Liver (tissue), 9 donors: ENCODE results near the gene TBC1D12. TPM values are rescaled to one million over a fixed set of nuclear protein-coding genes. Genes with fewer than 3 reads are reported as not detected.

ENCODE experiments used
- DNase-seq: peaks from one replicate; pipeline ENCODE4 v3.0.0-alpha.2; 2017; ENCODE audit warnings: low spot score
- H3K27ac ChIP-seq, 2 donors: one replicate each; pipeline ENCODE4 v1.7.0; 2013; ENCODE audit warnings: inconsistent platforms in 2 of 2, low read length in 2 of 2, control low read depth in 1 of 2, low read depth in 1 of 2, mild to moderate bottlenecking in 1 of 2
- H3K27me3 ChIP-seq, 4 donors: one replicate each; pipeline versions ENCODE4 v1.6.1 to v1.7.0; 2013; ENCODE audit warnings: low read length in 3 of 4, inconsistent platforms in 1 of 4, mild to moderate bottlenecking in 1 of 4, moderate library complexity in 1 of 4; ENCODE audit not compliant: control insufficient read depth in 4 of 4, insufficient read depth in 4 of 4
- H3K36me3 ChIP-seq, 4 donors: one replicate each; pipeline versions ENCODE4 v1.6.1 to v1.7.0; 2013; ENCODE audit warnings: low read length in 3 of 4, mild to moderate bottlenecking in 3 of 4, low read depth in 1 of 4, moderate library complexity in 1 of 4; ENCODE audit not compliant: control insufficient read depth in 4 of 4, insufficient read depth in 3 of 4
- H3K4me1 ChIP-seq, 4 donors: one replicate each; pipeline versions ENCODE4 v1.6.1 to v1.7.0; 2013; ENCODE audit warnings: low read length in 3 of 4, mild to moderate bottlenecking in 3 of 4, moderate library complexity in 1 of 4; ENCODE audit not compliant: control insufficient read depth in 4 of 4, insufficient read depth in 4 of 4
- H3K4me3 ChIP-seq, 3 donors: one replicate each; pipeline versions ENCODE4 v1.6.1 to v1.7.0; 2013; ENCODE audit warnings: low read length in 3 of 3, control low read depth in 1 of 3, low read depth in 1 of 3, mild to moderate bottlenecking in 1 of 3
- H3K9ac ChIP-seq, 2 donors: one replicate each; pipeline ENCODE4 v1.7.0; 2013; ENCODE audit warnings: low read length in 2 of 2, mild to moderate bottlenecking in 2 of 2, moderate library complexity in 2 of 2, control low read depth in 1 of 2, low read depth in 1 of 2
- H3K9me3 ChIP-seq, 4 donors: one replicate each; pipeline versions ENCODE4 v1.6.1 to v1.7.0; 2013; ENCODE audit warnings: low read length in 3 of 4; ENCODE audit not compliant: control insufficient read depth in 4 of 4
- ATF3 ChIP-seq: IDR thresholded peaks from 2 replicates; pipeline ENCODE4 v1.6.1; 2016; ENCODE audit warnings: antibody characterized with exemption
- CTCF ChIP-seq: fragments of 150-350 bp; IDR thresholded peaks from 2 replicates; pipeline ENCODE4 v1.5.1; 2017; ENCODE audit warnings: improper control_type of control experiment, low read depth, low read length; ENCODE audit not compliant: missing input control
- EGR1 ChIP-seq, 2 donors: IDR thresholded peaks; 2 replicates each; pipeline ENCODE4 v1.6.1; 2016 to 2018; ENCODE audit warnings: antibody characterized with exemption in 2 of 2, low read depth in 2 of 2
- GABPA ChIP-seq, 2 donors: IDR thresholded peaks in 1 of 2; conservative IDR thresholded peaks in 1 of 2; 2 replicates each; pipeline ENCODE4 v1.6.1; 2016; ENCODE audit warnings: antibody characterized with exemption in 2 of 2, mild to moderate bottlenecking in 1 of 2, moderate library complexity in 1 of 2
- HNF4A ChIP-seq, 2 donors: conservative IDR thresholded peaks; 2 replicates each; pipeline ENCODE4 v1.6.1; 2016; ENCODE audit warnings: antibody characterized with exemption in 2 of 2, mild to moderate bottlenecking in 2 of 2
- HNF4G ChIP-seq: IDR thresholded peaks from 2 replicates; pipeline ENCODE4 v1.6.1; 2016; ENCODE audit warnings: antibody characterized with exemption
- JUND ChIP-seq, 2 donors: IDR thresholded peaks; 2 replicates each; pipeline ENCODE4 v1.6.1; 2016; ENCODE audit warnings: antibody characterized with exemption in 2 of 2
- NR2F2 ChIP-seq: IDR thresholded peaks from 2 replicates; pipeline ENCODE4 v1.6.1; 2016; ENCODE audit warnings: antibody characterized with exemption
- RAD21 ChIP-seq, 2 donors: IDR thresholded peaks; 2 replicates each; pipeline ENCODE4 v1.6.1; 2016; ENCODE audit warnings: antibody characterized with exemption in 2 of 2, mild to moderate bottlenecking in 2 of 2
- SP1 ChIP-seq: IDR thresholded peaks from 2 replicates; pipeline ENCODE4 v1.6.1; 2018; ENCODE audit warnings: antibody characterized with exemption, mild to moderate bottlenecking
- TAF1 ChIP-seq: conservative IDR thresholded peaks from 2 replicates; pipeline ENCODE4 v1.6.1; 2016; ENCODE audit warnings: antibody characterized with exemption, mild to moderate bottlenecking
- YY1 ChIP-seq: IDR thresholded peaks from 2 replicates; pipeline ENCODE4 v1.6.1; 2016; ENCODE audit warnings: antibody characterized with exemption, mild to moderate bottlenecking
- ZBTB33 ChIP-seq: IDR thresholded peaks from 2 replicates; pipeline ENCODE4 v1.6.1; 2016; ENCODE audit warnings: antibody characterized with exemption
- WGBS: extraction: QIAGEN DNeasy Blood & Tissue Kit; methylation state at CpG from one replicate; pipeline ENCODE4 v1.1.7; 2013; 5-methylcytosine and 5-hydroxymethylcytosine counted together
- polyA plus RNA-seq, 2 donors: library from polyadenylated mRNA; stranded (reverse) in 1 of 2; unstranded in 1 of 2; fragments of 200-250 nt in 1 of 2; fragments of >200 nt in 1 of 2; fragmentation: Nextera tagmentation in 1 of 2; extraction: Ambion mirVana in 1 of 2; gene quantifications; one replicate each; pipeline versions ENCODE4 v1.2.1 to v1.2.3, GENCODE V29; 2013 to 2015
- total RNA-seq, 2 donors: library from RNA; depleted of rRNA; stranded (reverse); fragments of >200 nt; gene quantifications; one replicate each; pipeline ENCODE4 v1.2.3, GENCODE V29; 2014
- TF ChIP-seq, protein P1 (sequence below): IDR thresholded peaks from 2 replicates; pipeline ENCODE4 v1.6.1; 2016; ENCODE audit warnings: antibody characterized with exemption, mild to moderate bottlenecking
- donor health status: healthy.
- donor health status: healthy.
- donor health status: healthy.
- donor health status: healthy.
- donor health status: healthy.

The TBC1D12 gene
- total and polyA plus RNA-seq, 4 donors, result 2.6 to 7.5 (median 5.0) TPM

DNA sequence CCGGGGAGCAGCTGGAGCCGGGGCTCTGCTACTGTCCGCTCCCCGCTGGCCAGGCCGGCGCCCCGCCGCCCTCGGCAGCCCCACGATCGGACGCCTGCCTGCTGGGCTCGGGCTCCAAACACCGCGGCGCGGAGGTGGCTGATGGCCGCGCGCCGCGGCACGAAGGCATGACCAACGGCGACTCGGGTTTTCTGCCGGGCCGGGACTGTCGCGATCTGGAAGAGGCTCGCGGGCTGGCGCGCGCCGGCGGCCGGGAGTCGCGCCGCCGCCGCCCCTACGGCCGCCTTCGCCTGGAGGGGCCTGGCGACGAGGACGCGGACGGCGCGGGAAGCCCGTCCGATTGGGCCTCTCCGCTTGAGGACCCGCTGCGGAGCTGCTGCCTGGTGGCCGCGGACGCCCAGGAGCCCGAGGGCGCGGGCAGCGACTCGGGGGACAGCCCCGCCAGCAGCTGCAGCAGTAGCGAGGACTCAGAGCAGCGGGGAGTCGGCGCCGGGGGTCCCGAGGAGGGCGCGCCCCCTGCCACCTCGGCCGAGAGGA lies 570 bp downstream of the TBC1D12 start:
- peak overlapping the region in 1 of 2 donors; percentile 72 for H3K9ac ChIP-seq
- peak; percentile 53 for DNase-seq
- TF ChIP-seq HNF4G (no peak), EGR1 (IDR thresholded peaks at IDR 0.05; ENCODE audit: low read depth in 2 of 2) (no peak)
- H3K27ac ChIP-seq, result peak overlapping the region; percentile 82 to 85
- WGBS, result under 1% methylated on average over 77 of the region's 77 CpGs
- H3K4me3 ChIP-seq, result peak overlapping the region; percentile 57 to 90 (median 85)
- H3K9me3 ChIP-seq, result no peaks in the 10 kb centered on the region
- H3K4me1 ChIP-seq, result peaks cover 3 to 19% (median 7%) of the 10 kb centered on the region in 4 donors
- H3K27me3 ChIP-seq, result no peaks in the 10 kb centered on the region
- no peaks in the 10 kb centered on the region for H3K36me3 ChIP-seq

DNA sequence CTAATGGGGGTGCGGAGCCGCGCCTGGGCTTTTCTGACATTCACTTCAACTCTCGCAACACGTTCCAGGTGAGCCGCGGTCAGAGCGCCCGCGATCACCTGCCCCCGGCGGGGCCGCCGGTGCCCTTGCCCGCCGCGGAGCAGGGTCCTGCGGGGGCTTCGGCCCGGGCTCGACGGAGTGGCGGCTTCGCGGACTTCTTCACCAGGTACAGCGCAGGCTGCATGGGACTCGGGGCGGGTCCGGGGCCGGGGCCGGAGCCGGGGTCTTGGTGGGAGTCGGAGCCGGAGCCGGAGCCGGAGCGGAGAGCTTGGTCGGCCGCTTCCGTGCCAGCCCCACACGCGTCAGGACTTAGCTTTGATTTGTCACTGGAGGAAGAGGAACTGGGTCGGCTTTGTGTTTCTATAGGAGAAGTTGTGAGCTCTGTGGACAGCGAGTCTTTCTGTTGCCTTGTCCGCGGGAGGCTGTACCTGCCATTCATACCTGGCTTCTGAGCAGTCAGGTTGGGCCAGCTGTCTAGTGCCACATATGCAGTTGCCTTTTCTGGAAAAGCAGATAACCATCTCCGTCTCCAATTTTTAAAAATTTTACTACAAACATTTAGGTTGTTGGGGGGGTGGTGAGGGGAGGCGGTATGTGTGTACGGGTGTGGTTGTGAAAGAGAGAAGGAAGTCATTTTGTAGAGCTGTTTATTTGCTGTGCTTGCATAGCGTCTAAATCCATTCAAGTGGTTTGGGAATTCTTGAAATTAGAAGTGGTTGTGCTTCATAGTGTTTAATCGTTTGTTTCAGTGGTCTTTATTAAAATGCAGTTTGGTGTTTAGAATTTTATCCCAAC lies 1.3 kb downstream of the TBC1D12 start:
- Histone ChIP-seq H3K9ac (peak overlapping the region; percentile 72 to 88), H3K27ac (peak overlapping the region; percentile 82 to 85), H3K27me3 (no peaks in the 10 kb centered on the region), H3K36me3 (no peaks in the 10 kb centered on the region), H3K4me3 (peak overlapping the region; percentile 49 to 90 (median 85)), H3K9me3 (no peaks in the 10 kb centered on the region), H3K4me1 (peaks cover 3 to 19% (median 7%) of the 10 kb centered on the region in 4 donors)
- under 1% methylated on average over 51 of the region's 51 CpGs for WGBS
- TF ChIP-seq, protein P1, sequence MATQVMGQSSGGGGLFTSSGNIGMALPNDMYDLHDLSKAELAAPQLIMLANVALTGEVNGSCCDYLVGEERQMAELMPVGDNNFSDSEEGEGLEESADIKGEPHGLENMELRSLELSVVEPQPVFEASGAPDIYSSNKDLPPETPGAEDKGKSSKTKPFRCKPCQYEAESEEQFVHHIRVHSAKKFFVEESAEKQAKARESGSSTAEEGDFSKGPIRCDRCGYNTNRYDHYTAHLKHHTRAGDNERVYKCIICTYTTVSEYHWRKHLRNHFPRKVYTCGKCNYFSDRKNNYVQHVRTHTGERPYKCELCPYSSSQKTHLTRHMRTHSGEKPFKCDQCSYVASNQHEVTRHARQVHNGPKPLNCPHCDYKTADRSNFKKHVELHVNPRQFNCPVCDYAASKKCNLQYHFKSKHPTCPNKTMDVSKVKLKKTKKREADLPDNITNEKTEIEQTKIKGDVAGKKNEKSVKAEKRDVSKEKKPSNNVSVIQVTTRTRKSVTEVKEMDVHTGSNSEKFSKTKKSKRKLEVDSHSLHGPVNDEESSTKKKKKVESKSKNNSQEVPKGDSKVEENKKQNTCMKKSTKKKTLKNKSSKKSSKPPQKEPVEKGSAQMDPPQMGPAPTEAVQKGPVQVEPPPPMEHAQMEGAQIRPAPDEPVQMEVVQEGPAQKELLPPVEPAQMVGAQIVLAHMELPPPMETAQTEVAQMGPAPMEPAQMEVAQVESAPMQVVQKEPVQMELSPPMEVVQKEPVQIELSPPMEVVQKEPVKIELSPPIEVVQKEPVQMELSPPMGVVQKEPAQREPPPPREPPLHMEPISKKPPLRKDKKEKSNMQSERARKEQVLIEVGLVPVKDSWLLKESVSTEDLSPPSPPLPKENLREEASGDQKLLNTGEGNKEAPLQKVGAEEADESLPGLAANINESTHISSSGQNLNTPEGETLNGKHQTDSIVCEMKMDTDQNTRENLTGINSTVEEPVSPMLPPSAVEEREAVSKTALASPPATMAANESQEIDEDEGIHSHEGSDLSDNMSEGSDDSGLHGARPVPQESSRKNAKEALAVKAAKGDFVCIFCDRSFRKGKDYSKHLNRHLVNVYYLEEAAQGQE, result peak; percentile 64
- TF ChIP-seq CTCF (no peak), YY1 (peak; percentile 77), GABPA (IDR thresholded peaks at IDR 0.05 in 1 of 2, conservative IDR thresholded peaks at IDR 0.05 in 1 of 2) (peak in 1 of 2 donors; percentile 26), NR2F2 (no peak), TAF1 (peak; percentile 92)
- DNase-seq, result peak; percentile 63

GRCh38 chr10:94405406-94405805 lies 3.1 kb downstream of the TBC1D12 start:
- DNase-seq, result no peak
- no peak overlapping the region for H3K27ac ChIP-seq
- H3K9ac ChIP-seq, result no peak overlapping the region
- H3K9me3 ChIP-seq, result no peaks in the 10 kb centered on the region
- no peaks in the 10 kb centered on the region for H3K36me3 ChIP-seq
- no peak overlapping the region for H3K4me3 ChIP-seq
- no peaks in the 10 kb centered on the region for H3K27me3 ChIP-seq
- H3K4me1 ChIP-seq, result peaks cover 3 to 22% (median 7%) of the 10 kb centered on the region in 4 donors
- TF ChIP-seq HNF4A (conservative IDR thresholded peaks at IDR 0.05), result no peak
- TF ChIP-seq NR2F2, result no peak
- no peak for TF ChIP-seq SP1
- no peak for TF ChIP-seq JUND (IDR thresholded peaks at IDR 0.05)
- TF ChIP-seq YY1, result no peak
- no peak for TF ChIP-seq ZBTB33
- no peak for TF ChIP-seq HNF4G
- no peak for TF ChIP-seq CTCF
- no peak for TF ChIP-seq RAD21 (IDR thresholded peaks at IDR 0.05)
- no peak for TF ChIP-seq ATF3
- no peak for TF ChIP-seq TAF1
